ENCODE measurements around the gene ACAD9.
A peak's percentile ranks its signal among the peaks of the same experiment; 100 is the strongest.
"Not testable (repeated sequence)": the region's sequence is repeated elsewhere in the genome, so short reads cannot be mapped to it uniquely, and the experiment has no call there.

Gene ACAD9

GRCh38 chr3:128859630-128860029 is 19.8 kb upstream of the ACAD9 start:
- DNase-seq (ENCODE audit: low spot score), result no peak

GRCh38 chr3:128861491-128861890 is 17.9 kb upstream of the ACAD9 start:
- DNase-seq (ENCODE audit: low spot score), result no peak

- DNase-seq (ENCODE audit: low spot score), result no peak
These were observed 15.9 kb upstream of the ACAD9 start for GRCh38 chr3:128863560-128863959.

GRCh38 chr3:128864351-128864811 is 15.0 kb upstream of the ACAD9 start:
- no peak for DNase-seq (ENCODE audit: low spot score)

GRCh38 chr3:128864849-128865804 is 14.3 kb upstream of the ACAD9 start:
- peak; percentile 90 for DNase-seq (ENCODE audit: low spot score)

- DNase-seq (ENCODE audit: low spot score), result no peak
These were observed 12.0 kb upstream of the ACAD9 start for GRCh38 chr3:128867200-128868125.

GRCh38 chr3:128870347-128870746 is 9.1 kb upstream of the ACAD9 start:
- DNase-seq (ENCODE audit: low spot score), result peak; percentile 35

- no peak for DNase-seq (ENCODE audit: low spot score)
These were observed 7.1 kb upstream of the ACAD9 start for GRCh38 chr3:128872282-128872681.

GRCh38 chr3:128872744-128873143 is 6.7 kb upstream of the ACAD9 start:
- DNase-seq (ENCODE audit: low spot score), result no peak

GRCh38 chr3:128873244-128874022 is 6.0 kb upstream of the ACAD9 start:
- DNase-seq (ENCODE audit: low spot score), result no peak

- DNase-seq (ENCODE audit: low spot score), result no peak
These were observed 4.8 kb upstream of the ACAD9 start for GRCh38 chr3:128874481-128875180.

GRCh38 chr3:128875556-128876120 is 3.8 kb upstream of the ACAD9 start:
- peak; percentile 59 for DNase-seq (ENCODE audit: low spot score)

GRCh38 chr3:128878011-128878457 is 1.4 kb upstream of the ACAD9 start:
- no peak for DNase-seq (ENCODE audit: low spot score)

- peak; percentile 36 for DNase-seq (ENCODE audit: low spot score)
These were observed 780 bp upstream of the ACAD9 start for GRCh38 chr3:128878556-128879124.

GRCh38 chr3:128879991-128880390 is 571 bp downstream of the ACAD9 start:
- no peak for DNase-seq (ENCODE audit: low spot score)

- not testable (repeated sequence) for DNase-seq (ENCODE audit: low spot score)
These were observed 1.0 kb downstream of the ACAD9 start for GRCh38 chr3:128880455-128880854.

- no peak for DNase-seq (ENCODE audit: low spot score)
These were observed 2.2 kb downstream of the ACAD9 start for GRCh38 chr3:128881576-128881975.

GRCh38 chr3:128882719-128883118 is 3.3 kb downstream of the ACAD9 start:
- DNase-seq (ENCODE audit: low spot score), result no peak

- DNase-seq (ENCODE audit: low spot score), result no peak
These were observed 5.6 kb downstream of the ACAD9 start for GRCh38 chr3:128884992-128885391.

All from SK-N-DZ (cell line).